SK-N-SH (cell line): Measurements from ENCODE around the gene LRRC37B.

ENCODE experiments used
- CTCF ChIP-seq: fragments of 200-600 bp; sonication (generic); IDR thresholded peaks from 2 replicates; pipeline ENCODE4 v1.6.1; 2017; ENCODE audit warnings: antibody characterized with exemption, mild to moderate bottlenecking, moderate library complexity
- EP300 ChIP-seq, 2 experiments: IDR thresholded peaks; 2 replicates each; pipeline versions ENCODE4 v1.4.0 to v1.6.1; 2012; ENCODE audit warnings: borderline replicate concordance in 1 of 2, low read depth in 1 of 2, low read length in 1 of 2
- FOSL2 ChIP-seq: IDR thresholded peaks from 2 replicates; pipeline ENCODE4 v1.4.0; 2012; ENCODE audit warnings: low read depth, mild to moderate bottlenecking, moderate library complexity, borderline replicate concordance
- USF2 ChIP-seq: fragments of 150-350 bp; IDR thresholded peaks from 2 replicates; pipeline ENCODE4 v1.6.1; 2017; ENCODE audit warnings: antibody characterized with exemption, low read length, low read depth, borderline replicate concordance

GRCh38 chr17:32033223-32033622 lies 26.0 kb downstream of the LRRC37B start:
- TF ChIP-seq CTCF = no peak
- TF ChIP-seq FOSL2 = no peak
- no peak for TF ChIP-seq EP300 (IDR thresholded peaks at IDR 0.05; ENCODE audit: borderline replicate concordance in 1 of 2, low read depth in 1 of 2, low read length in 1 of 2)
- no peak for TF ChIP-seq USF2
